Type B pancreatic cell (in vitro differentiated cells): ENCODE data around the gene ZNF445. TPM values are rescaled to one million over a fixed set of nuclear protein-coding genes. Genes with fewer than 3 reads are reported as not detected.

Experiments used
- DNase-seq: peaks from one replicate; pipeline ENCODE4 v3.0.0; 2021; ENCODE audit warnings: mixed read lengths; ENCODE audit not compliant: unreplicated experiment; ENCODE audit errors: extremely low spot score
- H3K27ac Mint-ChIP-seq: 2 replicates; pipeline ENCODE4 v1.8.0; 2021; ENCODE audit warnings: mild to moderate bottlenecking, mixed read lengths
- H3K27me3 Mint-ChIP-seq: 2 replicates; pipeline ENCODE4 v1.8.0; 2021; ENCODE audit warnings: mixed read lengths
- H3K36me3 Mint-ChIP-seq: 2 replicates; pipeline ENCODE4 v1.8.0; 2021; ENCODE audit warnings: mixed read lengths
- H3K4me1 Mint-ChIP-seq: one replicate; pipeline ENCODE4 v1.8.0; 2021; ENCODE audit warnings: mixed read lengths; ENCODE audit not compliant: unreplicated experiment
- H3K4me3 Mint-ChIP-seq: 2 replicates; pipeline ENCODE4 v1.8.0; 2021; ENCODE audit warnings: mild to moderate bottlenecking, mixed read lengths
- H3K9me3 Mint-ChIP-seq: 2 replicates; pipeline ENCODE4 v1.8.0; 2021; ENCODE audit warnings: mixed read lengths
- CTCF ChIP-seq: fragments of 200-600 bp; sonication (generic); conservative IDR thresholded peaks from 2 replicates; pipeline ENCODE4 v1.5.0; 2021; ENCODE audit warnings: antibody characterized with exemption, mild to moderate bottlenecking
- total RNA-seq: library from RNA; stranded (reverse); gene quantifications from 2 replicates; pipeline ENCODE4 v1.2.1, GENCODE V29; 2021; ENCODE audit warnings: low replicate concordance

Gene ZNF445
- total RNA-seq, 1 donor from 2014 or later = 41.5 TPM

- no peak for TF ChIP-seq CTCF
- no peak overlapping the region for H3K4me3 Mint-ChIP-seq
- no peaks in the 10 kb centered on the region for H3K27me3 Mint-ChIP-seq
- no peaks in the 10 kb centered on the region for H3K36me3 Mint-ChIP-seq
- H3K4me1 Mint-ChIP-seq = no peaks in the 10 kb centered on the region
- peak; percentile 48 for DNase-seq
- H3K9me3 Mint-ChIP-seq = peaks cover 7% of the 10 kb centered on the region
- H3K27ac Mint-ChIP-seq = no peak overlapping the region
These were observed 62.0 kb downstream of the ZNF445 start for GRCh38 chr3:44415421-44415820.

- DNase-seq = peak; percentile 51
- no peak for TF ChIP-seq CTCF
- no peaks in the 10 kb centered on the region for H3K36me3 Mint-ChIP-seq
- peaks cover 7% of the 10 kb centered on the region for H3K9me3 Mint-ChIP-seq
- no peak overlapping the region for H3K27ac Mint-ChIP-seq
- H3K4me1 Mint-ChIP-seq = no peaks in the 10 kb centered on the region
- H3K4me3 Mint-ChIP-seq = no peak overlapping the region
- H3K27me3 Mint-ChIP-seq = no peaks in the 10 kb centered on the region
These were observed 62.9 kb downstream of the ZNF445 start for GRCh38 chr3:44414517-44415090.

- TF ChIP-seq CTCF = no peak
- peak; percentile 56 for DNase-seq
- Mint-ChIP-seq H3K27ac (no peak overlapping the region), H3K4me3 (no peak overlapping the region), H3K27me3 (no peaks in the 10 kb centered on the region), H3K9me3 (no peaks in the 10 kb centered on the region), H3K36me3 (peaks cover 3% of the 10 kb centered on the region), H3K4me1 (no peaks in the 10 kb centered on the region)
These were observed 65.1 kb downstream of the ZNF445 start for GRCh38 chr3:44412365-44412764.

GRCh38 chr3:44411031-44411645, 66.3 kb downstream of the ZNF445 start:
- peaks cover 3% of the 10 kb centered on the region for H3K36me3 Mint-ChIP-seq
- TF ChIP-seq CTCF = no peak
- no peak overlapping the region for H3K27ac Mint-ChIP-seq
- no peaks in the 10 kb centered on the region for H3K27me3 Mint-ChIP-seq
- no peak for DNase-seq
- H3K9me3 Mint-ChIP-seq = no peaks in the 10 kb centered on the region
- H3K4me3 Mint-ChIP-seq = no peak overlapping the region
- H3K4me1 Mint-ChIP-seq = no peaks in the 10 kb centered on the region

- Mint-ChIP-seq H3K27me3 (no peaks in the 10 kb centered on the region), H3K4me1 (no peaks in the 10 kb centered on the region), H3K4me3 (no peak overlapping the region), H3K9me3 (no peaks in the 10 kb centered on the region), H3K27ac (no peak overlapping the region), H3K36me3 (peaks cover 3% of the 10 kb centered on the region)
- TF ChIP-seq CTCF = no peak
- peak; percentile 39 for DNase-seq
These were observed 67.6 kb downstream of the ZNF445 start for GRCh38 chr3:44409640-44410410.
